Endothelial cell of umbilical vein (primary cell): ENCODE results near the gene PKHD1. TPM values are rescaled to one million over a fixed set of nuclear protein-coding genes. Genes with fewer than 3 reads are reported as not detected.

ENCODE experiments used
- BruUV-seq: library from RNA; stranded (reverse); fragments of 400-500 nt; replicated peaks from 2 replicates; lab custom pipeline; 2021; lab: Mats Ljungman, UMichigan
- CTCF ChIA-PET: fragments of 300-600, 350-600 bp; sonication (Branson Sonifier 250); formaldehyde crosslinking; loops from one replicate; lab custom pipeline; 2021; ENCODE audit warnings: antibody characterized with exemption, inconsistent platforms; lab: Charles Lee
- POLR2A ChIA-PET: fragments of 300-600, 350-600 bp; sonication (Branson Sonifier 250); formaldehyde crosslinking; loops from one replicate; lab custom pipeline; 2021; ENCODE audit warnings: antibody characterized with exemption, inconsistent platforms; lab: Charles Lee
- DNase-seq: peaks from one replicate; pipeline ENCODE4 v3.0.0-alpha.2; 2011; ENCODE audit warnings: low read depth, low spot score
- FAIRE-seq: peaks from 2 replicates; lab custom pipeline; 2011; peaks lifted over from hg19 to GRCh38; lab: Jason Lieb, UNC
- H2AFZ ChIP-seq: 2 replicates; pipeline ENCODE4 v1.6.0; 2012; ENCODE audit warnings: low read depth, low read length, control low read depth, inconsistent platforms
- H3K27ac ChIP-seq: 2 replicates; pipeline ENCODE4 v1.5.1; 2011; ENCODE audit warnings: low read depth, mild to moderate bottlenecking, control low read depth, low read length, moderate library complexity; ENCODE audit not compliant: insufficient read depth
- H3K27me3 ChIP-seq, 2 experiments: 2 replicates each; pipeline versions ENCODE4 v1.6.0 to v1.6.1; 2011; ENCODE audit warnings: low read length in 2 of 2, mixed read lengths in 1 of 2; ENCODE audit not compliant: control insufficient read depth in 2 of 2, insufficient read depth in 2 of 2
- H3K36me3 ChIP-seq, 2 experiments: 2 replicates in 1 of 2; 3 replicates in 1 of 2; pipeline ENCODE4 v1.5.1; 2011; ENCODE audit warnings: low read length in 2 of 2, mild to moderate bottlenecking in 1 of 2, moderate library complexity in 1 of 2; ENCODE audit not compliant: control insufficient read depth in 2 of 2, insufficient read depth in 2 of 2; ENCODE audit errors: extremely low read depth in 1 of 2
- H3K4me1 ChIP-seq: 3 replicates; pipeline ENCODE4 v1.5.1; 2011; ENCODE audit warnings: mild to moderate bottlenecking, low read length; ENCODE audit not compliant: control insufficient read depth, insufficient read depth; ENCODE audit errors: extremely low read depth
- H3K4me2 ChIP-seq: 2 replicates; pipeline ENCODE4 v1.6.1; 2011; ENCODE audit warnings: low read length, control low read depth, mixed read lengths; ENCODE audit not compliant: insufficient read depth
- H3K4me3 ChIP-seq, 3 experiments: fragments of 200-600 bp in 1 of 3; sonication (generic), shearing (Covaris generic) in 1 of 3; replicated peaks in 1 of 3; 2 replicates each; pipeline ENCODE4 v1.5.1; 2011 to 2016; ENCODE audit warnings: control low read depth in 3 of 3, low read length in 3 of 3, mild to moderate bottlenecking in 2 of 3, inconsistent platforms in 1 of 3, low read depth in 1 of 3, moderate library complexity in 1 of 3; ENCODE audit not compliant: insufficient read depth in 1 of 3
- H3K79me2 ChIP-seq: 2 replicates; pipeline ENCODE4 v1.6.0; 2012; ENCODE audit warnings: low read length, inconsistent platforms; ENCODE audit not compliant: control insufficient read depth, insufficient read depth
- H3K9ac ChIP-seq: replicated peaks from 2 replicates; pipeline ENCODE3; 2011; ENCODE audit warnings: low read length, control low read depth; ENCODE audit not compliant: insufficient read depth; ENCODE audit errors: extremely low read depth
- H3K9me1 ChIP-seq: replicated peaks from 3 replicates; pipeline ENCODE4 v1.6.0; 2011; ENCODE audit warnings: mild to moderate bottlenecking, low read length; ENCODE audit not compliant: control insufficient read depth, insufficient read depth; ENCODE audit errors: extremely low read depth
- H3K9me3 ChIP-seq: replicated peaks from 2 replicates; pipeline ENCODE4 v1.5.1; 2012; ENCODE audit warnings: low read length, inconsistent platforms; ENCODE audit not compliant: control insufficient read depth, insufficient read depth
- H4K20me1 ChIP-seq: replicated peaks from 2 replicates; pipeline ENCODE3; 2011; ENCODE audit warnings: mild to moderate bottlenecking, low read length; ENCODE audit not compliant: control insufficient read depth, insufficient read depth; ENCODE audit errors: extremely low read depth
- CTCF ChIP-seq, 2 donors: IDR thresholded peaks; 1 replicate in 1 of 2; 2 replicates in 1 of 2; pipeline ENCODE4 v1.5.1; 2011; ENCODE audit warnings: low read length in 2 of 2, mild to moderate bottlenecking in 2 of 2, moderate library complexity in 2 of 2, control low read depth in 1 of 2, inconsistent platforms in 1 of 2, low read depth in 1 of 2; ENCODE audit not compliant: insufficient read depth in 1 of 2; ENCODE audit errors: extremely low read depth in 1 of 2
- EZH2 ChIP-seq: IDR thresholded peaks from 2 replicates; pipeline ENCODE4 v1.6.1; 2012; ENCODE audit warnings: borderline replicate concordance, low read depth, mild to moderate bottlenecking, moderate library complexity, low read length, inconsistent platforms; ENCODE audit not compliant: severe bottlenecking
- FOS ChIP-seq: IDR thresholded peaks from 2 replicates; pipeline ENCODE4 v1.6.1; 2011; ENCODE audit warnings: mild to moderate bottlenecking, low read length, moderate library complexity, borderline replicate concordance; ENCODE audit not compliant: insufficient read depth
- GATA2 ChIP-seq: IDR thresholded peaks from 2 replicates; pipeline ENCODE4 v1.7.0; 2011; ENCODE audit warnings: low read depth, mild to moderate bottlenecking, moderate library complexity, mixed read lengths, low read length; ENCODE audit not compliant: insufficient read length, insufficient read depth
- JUN ChIP-seq: IDR thresholded peaks from 2 replicates; pipeline ENCODE4 v1.6.1; 2011; ENCODE audit warnings: borderline replicate concordance, low read depth; ENCODE audit not compliant: insufficient read length, insufficient read depth
- MAX ChIP-seq: IDR thresholded peaks from 2 replicates; pipeline ENCODE4 v1.6.1; 2011; ENCODE audit not compliant: insufficient read depth, insufficient read length
- MYC ChIP-seq: IDR thresholded peaks from one replicate; pipeline ENCODE4 v1.6.1; 2011; ENCODE audit warnings: mild to moderate bottlenecking, low read depth, low read length
- POLR2A ChIP-seq: IDR thresholded peaks from 2 replicates; pipeline ENCODE4 v1.6.1; 2012; ENCODE audit warnings: low read depth, mild to moderate bottlenecking, control low read depth, low read length
- POLR2AphosphoS5 ChIP-seq: IDR thresholded peaks from 2 replicates; pipeline ENCODE4 v1.6.1; 2012; ENCODE audit warnings: low read depth, mild to moderate bottlenecking, control low read depth, low read length, moderate library complexity; ENCODE audit not compliant: insufficient read depth
- dilution Hi-C: fragments of 300-500 bp; cut with MboI; formaldehyde crosslinking; loops from one replicate; pipeline ENCODE4 v1.15.0; 2019; ENCODE audit warnings: low sequenced_read_pairs; ENCODE audit not compliant: extremely low pct_ligation_motif_present
- intact Hi-C: fragments of 100-400 bp; cut with micrococcal nuclease; formaldehyde crosslinking; loops from one replicate; pipeline ENCODE4 v1.10.0; 2022
- polyA plus RNA-seq, 4 experiments: library from polyadenylated mRNA; depleted of rRNA in 3 of 4; stranded (reverse) in 3 of 4; unstranded in 1 of 4; fragments of >200 nt; gene quantifications; 2 replicates each; pipeline versions ENCODE4 v1.2.1 to v1.2.3, GENCODE V29; 2011 to 2012; ENCODE audit warnings: missing spikeins in 1 of 4
- total RNA-seq: library from RNA; stranded (reverse); gene quantifications from 2 replicates; pipeline ENCODE4 v1.2.3, GENCODE V29; 2021

Gene PKHD1
- total and polyA plus RNA-seq, 2 donors (not counting 3 experiments of a cell fraction or from before 2014, with no cell fraction given), result not detected

- ChIA-PET POLR2A (no interaction called here), CTCF (no interaction called here)
- no peak overlapping the region for H3K9ac ChIP-seq
- H3K4me2 ChIP-seq, result no peak overlapping the region
- peaks cover 0 to 3% of the 10 kb centered on the region in 2 experiments for H3K27me3 ChIP-seq
- H3K27ac ChIP-seq, result no peak overlapping the region
- no peak for DNase-seq
- H3K4me3 ChIP-seq, result no peak overlapping the region
- no peaks in the 10 kb centered on the region for H3K9me3 ChIP-seq
- no peaks in the 10 kb centered on the region for H3K79me2 ChIP-seq
- TF ChIP-seq MYC (no peak), GATA2 (no peak), POLR2AphosphoS5 (no peak), FOS (no peak), JUN (no peak), EZH2 (no peak), CTCF (IDR thresholded peaks at IDR 0.05; ENCODE audit: extremely low read depth in 1 of 2, insufficient read depth in 1 of 2, low read depth in 1 of 2, low read length in 2 of 2) (no peak), MAX (no peak), POLR2A (no peak)
- H3K36me3 ChIP-seq, result no peaks in the 10 kb centered on the region
- intact Hi-C loops, result no loop called here
- no peaks in the 10 kb centered on the region for H3K4me1 ChIP-seq
- no peaks in the 10 kb centered on the region for H4K20me1 ChIP-seq
- dilution Hi-C loops, result no loop called here
- no TSS peak for BruUV-seq
- no peaks in the 10 kb centered on the region for H3K9me1 ChIP-seq
- FAIRE-seq, result no peak
- no peak overlapping the region for H2AFZ ChIP-seq
Measured at GRCh38 chr6:52125572-52125971, 38.2 kb upstream of the PKHD1 start.
